ENCODE measurements around the gene NADK. TPM values are rescaled to one million over a fixed set of nuclear protein-coding genes. Genes with fewer than 3 reads are reported as not detected.

NADK gene
- total RNA-seq, 1 donor from 2014 or later = 90.1 TPM

DNA sequence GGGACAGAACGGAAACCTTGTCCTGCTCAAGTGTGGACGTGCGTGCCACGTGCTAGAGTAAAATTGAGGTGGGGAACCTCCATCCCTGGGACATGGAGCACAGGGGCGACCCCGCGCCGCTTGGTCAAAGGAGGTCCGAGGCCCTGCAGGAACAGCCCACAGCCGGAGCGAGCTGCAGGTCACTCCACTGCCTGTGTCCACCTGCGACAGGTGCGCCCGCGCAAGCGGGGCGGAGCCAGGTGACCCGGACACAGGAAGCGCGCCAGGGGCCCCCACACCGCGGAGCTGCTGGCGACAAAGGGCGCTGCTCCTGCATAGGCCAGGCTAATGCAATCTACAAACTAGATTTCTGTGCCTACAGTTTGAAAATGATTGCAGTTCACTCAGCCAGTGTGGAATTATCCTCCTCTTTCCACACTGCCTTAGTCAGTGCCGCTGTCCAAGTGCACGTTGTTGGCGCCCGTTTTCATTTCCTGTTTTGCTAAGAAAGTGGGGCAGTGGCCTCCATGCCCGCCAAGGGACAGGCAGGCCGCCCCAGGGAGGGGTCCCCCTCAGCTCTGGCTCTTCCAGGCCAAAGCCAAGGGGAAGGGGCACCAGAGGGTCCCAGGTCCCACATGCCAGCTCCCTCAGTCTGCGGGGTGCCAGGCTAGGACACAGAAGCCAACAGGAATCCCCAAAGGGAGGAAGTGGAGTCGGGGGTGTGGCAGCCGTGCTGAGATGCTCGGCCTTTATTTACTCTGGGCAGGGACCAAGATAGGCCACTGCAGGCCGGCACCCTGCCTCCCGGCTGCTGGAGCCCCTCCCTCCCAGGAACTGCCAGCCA, 4.3 kb upstream of the NADK start:
- peaks cover 4 to 32% of the 10 kb centered on the region in 2 donors for H3K36me3 ChIP-seq
- intact Hi-C loops (cut with DNase I) = loop anchor here (1.0 kb wide), 1 partner anchor 105 kb away; no protein-coding TSS in a partner anchor
- H3K27me3 ChIP-seq = no peaks in the 10 kb centered on the region
- peak; percentile 66 to 70 for TF ChIP-seq POLR2AphosphoS5 (IDR thresholded peaks at IDR 0.05; ENCODE audit: insufficient read depth in 1 of 2, low read depth in 1 of 2)
- TF ChIP-seq, protein P1, sequence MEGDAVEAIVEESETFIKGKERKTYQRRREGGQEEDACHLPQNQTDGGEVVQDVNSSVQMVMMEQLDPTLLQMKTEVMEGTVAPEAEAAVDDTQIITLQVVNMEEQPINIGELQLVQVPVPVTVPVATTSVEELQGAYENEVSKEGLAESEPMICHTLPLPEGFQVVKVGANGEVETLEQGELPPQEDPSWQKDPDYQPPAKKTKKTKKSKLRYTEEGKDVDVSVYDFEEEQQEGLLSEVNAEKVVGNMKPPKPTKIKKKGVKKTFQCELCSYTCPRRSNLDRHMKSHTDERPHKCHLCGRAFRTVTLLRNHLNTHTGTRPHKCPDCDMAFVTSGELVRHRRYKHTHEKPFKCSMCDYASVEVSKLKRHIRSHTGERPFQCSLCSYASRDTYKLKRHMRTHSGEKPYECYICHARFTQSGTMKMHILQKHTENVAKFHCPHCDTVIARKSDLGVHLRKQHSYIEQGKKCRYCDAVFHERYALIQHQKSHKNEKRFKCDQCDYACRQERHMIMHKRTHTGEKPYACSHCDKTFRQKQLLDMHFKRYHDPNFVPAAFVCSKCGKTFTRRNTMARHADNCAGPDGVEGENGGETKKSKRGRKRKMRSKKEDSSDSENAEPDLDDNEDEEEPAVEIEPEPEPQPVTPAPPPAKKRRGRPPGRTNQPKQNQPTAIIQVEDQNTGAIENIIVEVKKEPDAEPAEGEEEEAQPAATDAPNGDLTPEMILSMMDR (IDR thresholded peaks at IDR 0.05) = no peak
- no peak for DNase-seq (ENCODE audit: extremely low spot score in 2 of 2)
- H3K4me3 ChIP-seq = peak overlapping the region; percentile 26 to 30
- peaks cover 52% of the 10 kb centered on the region for H3K4me1 ChIP-seq
- H3K9me3 ChIP-seq = no peaks in the 10 kb centered on the region
- peak overlapping the region; percentile 80 for H3K27ac ChIP-seq

DNA sequence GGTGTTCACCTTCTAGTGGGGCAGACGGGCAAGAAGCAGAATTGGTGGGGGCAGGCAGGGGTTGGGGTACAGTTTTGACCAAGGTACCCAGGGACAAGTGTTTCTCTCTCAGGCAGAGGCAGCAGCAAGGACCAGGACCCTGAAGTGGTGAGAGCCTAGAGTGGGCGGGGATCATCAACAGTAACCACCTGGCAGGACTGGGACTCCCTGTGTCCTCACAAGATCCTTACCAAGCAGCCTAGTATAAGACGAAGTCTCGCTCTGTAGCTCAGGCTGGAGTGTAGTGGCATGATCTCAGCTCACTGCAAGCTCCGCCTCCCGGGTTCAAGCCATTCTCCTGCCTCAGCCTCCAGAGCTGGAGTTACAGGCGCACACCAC, 3.2 kb upstream of the NADK start:
- no peaks in the 10 kb centered on the region for H3K9me3 ChIP-seq
- peak overlapping the region; percentile 80 for H3K27ac ChIP-seq
- peaks cover 3 to 21% of the 10 kb centered on the region in 2 donors for H3K36me3 ChIP-seq
- H3K4me1 ChIP-seq = peaks cover 63% of the 10 kb centered on the region
- no peak for DNase-seq (ENCODE audit: extremely low spot score in 2 of 2)
- intact Hi-C loops (cut with DNase I) = no loop called here
- peak overlapping the region in 1 of 2 donors; percentile 30 for H3K4me3 ChIP-seq
- TF ChIP-seq, protein P1 (IDR thresholded peaks at IDR 0.05) = no peak
- TF ChIP-seq POLR2A (IDR thresholded peaks at IDR 0.05) (no peak), POLR2AphosphoS5 (IDR thresholded peaks at IDR 0.05; ENCODE audit: insufficient read depth in 1 of 2, low read depth in 1 of 2) (no peak)
- no peaks in the 10 kb centered on the region for H3K27me3 ChIP-seq

DNA sequence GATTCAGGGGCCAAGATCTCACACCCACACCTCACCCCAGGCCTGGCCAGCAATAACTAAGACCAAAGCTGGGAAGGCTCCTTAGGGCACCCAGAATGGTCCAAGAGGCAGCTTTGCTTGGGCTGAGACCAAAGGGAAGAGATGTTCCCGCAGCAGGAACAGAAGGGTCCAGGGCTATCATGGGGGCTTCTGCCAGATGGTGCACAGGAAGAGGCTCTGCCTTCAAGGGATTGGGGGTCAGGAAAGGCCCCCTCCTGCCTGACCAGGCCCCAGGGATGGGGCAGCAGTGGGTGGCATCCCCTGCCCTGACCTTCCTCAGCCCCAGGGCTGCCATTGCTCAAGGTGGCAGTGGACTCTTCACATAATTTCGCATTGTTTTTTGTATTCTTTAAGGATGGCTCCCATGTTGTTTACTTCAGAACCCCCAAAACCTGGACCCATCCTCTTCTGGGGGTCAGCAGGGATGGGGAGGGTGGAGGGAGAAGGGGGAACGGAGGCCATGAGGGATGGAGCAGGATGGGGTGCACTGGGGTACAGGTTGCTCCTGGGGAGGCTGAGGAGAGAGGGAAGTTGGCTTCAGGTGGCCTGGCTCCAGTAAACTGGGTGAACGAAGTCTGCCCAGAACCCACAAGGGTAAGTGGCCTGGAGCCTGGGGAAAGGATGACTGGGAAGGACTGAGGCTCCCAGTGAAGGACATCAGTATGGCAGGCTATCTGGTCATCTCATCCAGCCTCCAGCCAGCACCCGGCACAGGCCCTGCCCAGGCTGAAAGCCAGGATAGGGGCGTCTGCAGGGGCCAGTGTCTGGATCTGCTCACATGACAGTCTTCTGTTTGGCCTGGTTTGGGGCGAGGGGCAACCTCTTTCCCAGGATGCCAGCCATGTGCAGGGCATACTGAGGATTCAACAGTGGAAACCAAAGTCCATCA, 2.6 kb upstream of the NADK start:
- TF ChIP-seq POLR2A (IDR thresholded peaks at IDR 0.05) (no peak), POLR2AphosphoS5 (IDR thresholded peaks at IDR 0.05; ENCODE audit: insufficient read depth in 1 of 2, low read depth in 1 of 2) (no peak)
- TF ChIP-seq, protein P1 (IDR thresholded peaks at IDR 0.05) = no peak
- Histone ChIP-seq H3K27me3 (no peaks in the 10 kb centered on the region), H3K9me3 (no peaks in the 10 kb centered on the region), H3K4me3 (no peak overlapping the region), H3K27ac (peak overlapping the region; percentile 67), H3K36me3 (peaks cover 0 to 14% of the 10 kb centered on the region in 2 donors), H3K4me1 (peaks cover 70% of the 10 kb centered on the region)
- no peak for DNase-seq (ENCODE audit: extremely low spot score in 2 of 2)
- intact Hi-C loops (cut with DNase I) = no loop called here

DNA sequence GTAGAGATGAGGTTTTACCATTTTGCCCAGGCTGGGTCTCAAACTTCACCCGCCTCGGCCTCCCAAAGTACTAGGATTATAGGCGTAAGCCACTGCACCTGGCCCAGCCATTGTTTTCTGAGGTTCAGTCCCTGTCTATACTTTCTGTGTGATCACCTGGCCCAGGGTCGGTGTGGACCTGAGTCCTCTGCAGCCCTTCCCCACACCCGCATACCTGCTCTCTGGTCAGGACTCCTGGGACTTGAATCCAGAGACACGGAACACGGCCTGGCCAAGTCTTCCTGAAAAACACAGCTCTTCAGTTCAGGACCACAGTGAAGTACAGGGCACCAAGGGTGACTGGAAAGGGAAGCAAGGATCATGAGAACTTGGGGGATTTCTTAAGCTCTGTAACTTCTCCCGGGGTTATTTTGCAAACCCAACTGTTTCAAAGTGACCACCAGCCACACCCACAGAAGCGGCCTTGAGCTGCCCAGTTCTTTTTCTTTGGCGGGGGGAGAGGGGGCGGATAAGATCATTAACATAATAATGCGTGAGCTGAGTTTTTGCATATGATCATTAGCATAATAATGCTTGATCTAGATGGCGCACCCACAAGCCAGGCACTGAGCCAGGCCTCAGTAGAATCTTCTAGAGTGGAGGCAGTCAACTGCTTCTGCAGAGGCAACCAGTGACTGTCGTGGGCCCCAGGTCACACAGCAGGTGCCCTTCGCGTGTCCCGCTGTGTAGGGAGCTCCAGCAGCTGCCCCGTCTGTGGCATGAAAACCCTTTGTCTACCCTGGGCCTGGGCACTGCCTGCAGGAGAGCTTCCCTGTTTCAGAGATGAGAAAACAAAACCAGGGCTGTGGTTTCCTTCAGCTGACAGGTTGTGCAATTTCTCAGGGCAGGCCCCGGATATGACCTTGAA, 1.7 kb upstream of the NADK start:
- peaks cover 79% of the 10 kb centered on the region for H3K4me1 ChIP-seq
- intact Hi-C loops (cut with DNase I) = loop anchor here (5.0 kb wide), 1 partner anchor 127 kb away; no protein-coding TSS in a partner anchor
- H3K27ac ChIP-seq = peak overlapping the region; percentile 67
- TF ChIP-seq POLR2AphosphoS5 (IDR thresholded peaks at IDR 0.05; ENCODE audit: insufficient read depth in 1 of 2, low read depth in 1 of 2) (peak; percentile 21 to 61), POLR2A (IDR thresholded peaks at IDR 0.05) (no peak)
- TF ChIP-seq, protein P1 (IDR thresholded peaks at IDR 0.05) = no peak
- H3K36me3 ChIP-seq = peaks cover 0 to 5% of the 10 kb centered on the region in 2 donors
- DNase-seq (ENCODE audit: extremely low spot score in 2 of 2) = no peak
- no peak overlapping the region for H3K4me3 ChIP-seq
- no peaks in the 10 kb centered on the region for H3K9me3 ChIP-seq
- H3K27me3 ChIP-seq = no peaks in the 10 kb centered on the region

All from vagina (tissue), 2 donors.